ENCODE data around the gene POLG.

POLG gene

DNA sequence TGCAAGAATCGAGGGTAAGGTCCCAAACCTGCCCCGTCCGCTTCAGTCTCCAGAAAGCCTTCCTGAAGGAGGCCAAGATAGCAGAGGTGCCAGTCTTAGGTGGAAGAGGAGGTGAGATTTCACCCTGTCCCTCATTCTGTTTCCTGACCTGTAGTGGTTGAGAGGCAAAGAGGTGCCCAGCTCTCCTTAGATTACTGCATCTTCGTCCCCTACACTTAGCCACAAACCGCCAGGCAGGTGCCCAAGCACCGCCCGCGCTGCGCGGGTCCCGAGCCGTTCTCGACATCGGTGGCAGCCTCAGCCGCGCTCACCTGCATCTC lies 23.8 kb upstream of the POLG start:
- TF ChIP-seq POLR2A (IDR thresholded peaks at IDR 0.05; ENCODE audit: low read length) (no peak), GATA1 (IDR thresholded peaks at IDR 0.05; ENCODE audit: low read depth, low read length) (no peak)
- DNase-seq, result no peak

- DNase-seq, result peak in 1 of 2 experiments; percentile 9
- TF ChIP-seq GATA1 (IDR thresholded peaks at IDR 0.05; ENCODE audit: low read depth, low read length) (no peak), POLR2A (IDR thresholded peaks at IDR 0.05; ENCODE audit: low read length) (no peak)
Observed at GRCh38 chr15:89356634-89357298, 22.1 kb upstream of the POLG start.

- no peak for DNase-seq
- no peak for TF ChIP-seq GATA1 (IDR thresholded peaks at IDR 0.05; ENCODE audit: low read depth, low read length)
- TF ChIP-seq POLR2A (IDR thresholded peaks at IDR 0.05; ENCODE audit: low read length), result no peak
Observed at GRCh38 chr15:89353991-89354390, 19.4 kb upstream of the POLG start.

- no peak for DNase-seq
- no peak for TF ChIP-seq GATA1 (IDR thresholded peaks at IDR 0.05; ENCODE audit: low read depth, low read length)
- no peak for TF ChIP-seq POLR2A (IDR thresholded peaks at IDR 0.05; ENCODE audit: low read length)
Observed at GRCh38 chr15:89352476-89352875, 17.9 kb upstream of the POLG start.

DNA sequence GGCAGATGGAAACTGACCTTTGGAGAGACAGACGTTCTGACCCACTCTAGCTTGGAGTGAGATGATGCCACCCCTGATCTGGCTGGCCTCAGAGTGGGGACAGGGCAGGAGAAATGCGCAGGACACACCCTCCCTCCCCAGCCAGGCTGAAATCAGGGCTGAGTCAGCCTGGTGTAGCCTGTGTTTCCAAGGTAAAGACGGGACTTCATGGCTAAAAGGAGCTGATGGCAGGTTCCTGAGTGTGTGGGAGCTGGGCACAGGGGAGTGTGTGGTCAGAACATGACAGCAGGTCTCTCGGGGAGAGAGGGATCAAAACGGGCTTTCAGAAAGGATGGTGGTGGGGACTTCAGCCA lies 14.6 kb upstream of the POLG start:
- no peak for TF ChIP-seq GATA1 (IDR thresholded peaks at IDR 0.05; ENCODE audit: low read depth, low read length)
- no peak for TF ChIP-seq POLR2A (IDR thresholded peaks at IDR 0.05; ENCODE audit: low read length)
- DNase-seq, result no peak

DNA sequence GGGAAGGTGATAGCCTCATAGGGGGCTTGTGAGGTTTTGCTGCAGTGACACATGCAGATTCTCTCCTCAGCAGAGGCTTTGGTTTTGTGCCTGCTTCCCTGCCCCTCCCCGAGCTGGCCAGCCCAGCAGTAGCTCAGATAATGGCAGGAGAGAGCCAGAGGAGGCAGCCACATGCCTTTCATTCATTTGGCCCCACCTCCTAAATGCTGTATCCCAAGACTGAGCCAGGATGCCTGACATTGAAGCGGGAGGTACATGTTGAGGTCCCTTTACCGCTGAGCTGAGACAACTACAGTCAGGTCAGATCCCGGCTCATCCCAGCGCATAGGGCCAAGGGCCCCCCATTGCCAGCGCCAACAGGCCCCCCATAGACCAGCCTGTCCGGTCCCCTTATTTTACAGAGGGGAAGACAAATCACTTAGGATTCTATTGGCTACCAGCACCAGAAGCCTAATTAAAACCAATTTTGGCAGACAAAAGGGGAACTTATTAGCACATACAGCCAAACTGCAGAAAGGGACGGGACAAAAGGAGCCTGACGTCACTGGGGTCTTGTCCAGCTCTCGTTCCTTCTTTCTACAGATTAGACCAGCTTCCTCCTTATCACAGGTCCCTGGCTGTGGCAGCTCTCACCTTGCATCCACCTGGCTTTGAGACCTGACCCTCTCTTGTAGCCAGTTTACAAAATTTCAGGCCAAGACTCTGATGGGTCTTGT lies 12.1 kb upstream of the POLG start:
- no peak for TF ChIP-seq POLR2A (IDR thresholded peaks at IDR 0.05; ENCODE audit: low read length)
- TF ChIP-seq GATA1 (IDR thresholded peaks at IDR 0.05; ENCODE audit: low read depth, low read length), result no peak
- no peak for DNase-seq

DNA sequence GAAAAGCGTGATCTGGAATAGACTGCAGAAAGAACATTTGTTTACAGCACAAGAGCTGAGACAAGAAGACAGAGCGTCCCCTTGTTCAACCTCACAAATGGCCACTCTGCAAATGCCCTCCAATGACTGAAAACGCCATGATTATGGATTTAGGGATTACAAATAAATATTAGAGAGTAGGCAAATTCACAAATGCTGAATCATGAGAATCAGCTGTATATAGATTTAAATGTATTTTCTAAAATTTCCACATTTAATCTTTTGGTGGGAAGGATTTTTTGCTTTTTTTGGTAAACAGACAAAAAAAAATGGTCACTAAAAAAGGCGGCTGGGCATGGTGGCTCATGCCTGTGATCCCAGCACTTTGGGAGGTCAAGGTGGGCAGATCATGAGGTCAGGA lies 10.6 kb upstream of the POLG start:
- TF ChIP-seq POLR2A (IDR thresholded peaks at IDR 0.05; ENCODE audit: low read length) (no peak), GATA1 (IDR thresholded peaks at IDR 0.05; ENCODE audit: low read depth, low read length) (no peak)
- no peak for DNase-seq

DNA sequence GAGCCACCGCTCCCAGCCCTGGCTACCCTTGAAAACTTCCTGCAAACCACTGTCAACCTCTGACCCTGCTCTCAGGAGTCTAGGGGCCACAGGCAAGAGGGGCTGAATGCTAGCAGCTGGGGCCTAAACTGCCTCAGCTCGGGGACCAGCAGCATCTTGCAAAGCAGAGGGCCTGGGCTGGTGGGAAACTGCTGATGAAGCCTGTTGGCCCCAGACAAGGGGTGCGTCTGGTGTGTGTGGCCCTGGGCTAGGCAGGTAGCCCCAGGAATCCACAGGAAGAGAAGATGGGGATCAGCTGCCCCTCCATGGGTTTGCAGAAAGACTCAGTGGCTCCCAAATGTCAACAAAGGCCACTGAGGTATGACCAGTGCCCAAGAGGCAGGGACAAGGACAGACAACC lies 8.2 kb upstream of the POLG start:
- TF ChIP-seq GATA1 (IDR thresholded peaks at IDR 0.05; ENCODE audit: low read depth, low read length), result no peak
- TF ChIP-seq POLR2A (IDR thresholded peaks at IDR 0.05; ENCODE audit: low read length), result no peak
- no peak for DNase-seq

DNA sequence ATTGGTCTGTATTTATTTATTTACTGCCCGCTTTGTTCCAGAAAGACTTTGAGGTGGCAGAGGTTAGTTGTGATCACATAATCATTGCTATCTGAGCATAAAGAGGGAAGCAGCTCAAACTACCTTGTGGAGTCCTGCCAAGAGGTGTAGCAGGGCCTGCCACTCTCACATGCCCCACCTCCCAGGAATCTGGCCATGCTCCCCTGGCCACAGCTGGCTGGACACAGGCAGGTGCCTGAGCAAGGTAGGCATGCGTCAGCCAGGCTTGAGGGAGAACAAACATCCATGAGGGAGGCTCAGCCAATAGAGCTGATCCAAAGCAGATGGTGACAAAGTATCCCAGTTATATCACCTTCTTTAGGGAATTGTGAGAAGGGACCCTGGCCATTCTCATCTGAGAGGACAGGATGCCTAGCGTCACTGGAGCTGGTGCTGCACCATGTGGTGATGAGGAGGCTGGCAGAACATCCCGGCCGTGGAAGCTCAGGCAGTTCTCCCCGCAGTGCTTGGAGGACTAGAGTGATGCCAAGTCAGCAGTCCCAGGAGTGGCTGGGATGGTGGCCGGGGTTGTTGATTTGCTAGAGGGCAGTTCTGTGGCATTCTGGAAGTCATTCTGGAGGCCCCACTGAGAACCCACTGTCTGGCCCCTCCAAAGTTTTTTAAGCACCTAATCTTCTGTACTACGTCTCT lies 6.8 kb upstream of the POLG start:
- TF ChIP-seq POLR2A (IDR thresholded peaks at IDR 0.05; ENCODE audit: low read length) (no peak), GATA1 (IDR thresholded peaks at IDR 0.05; ENCODE audit: low read depth, low read length) (no peak)
- no peak for DNase-seq

DNA sequence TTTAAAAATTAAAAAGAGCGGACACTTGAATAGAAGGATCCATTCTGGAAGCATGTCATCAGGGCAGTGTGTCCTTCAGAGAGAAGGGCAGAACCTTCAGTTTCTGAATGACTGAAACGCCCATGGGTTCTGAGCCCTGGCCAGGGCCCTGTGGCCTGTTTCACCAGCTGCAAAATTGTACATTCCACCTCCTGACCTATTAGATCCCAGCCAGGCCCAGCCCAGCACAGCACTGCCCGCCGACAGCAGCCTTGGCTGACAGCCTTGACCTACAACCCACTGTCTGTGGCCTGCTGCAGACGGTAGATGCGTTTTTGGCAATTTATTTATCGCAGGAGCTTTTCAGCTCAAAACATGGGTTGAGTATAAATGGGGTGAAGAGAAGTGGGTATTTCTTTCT lies 5.9 kb upstream of the POLG start:
- no peak for DNase-seq
- TF ChIP-seq POLR2A (IDR thresholded peaks at IDR 0.05; ENCODE audit: low read length) (no peak), GATA1 (IDR thresholded peaks at IDR 0.05; ENCODE audit: low read depth, low read length) (no peak)

- no peak for DNase-seq
- TF ChIP-seq GATA1 (IDR thresholded peaks at IDR 0.05; ENCODE audit: low read depth, low read length) (no peak), POLR2A (IDR thresholded peaks at IDR 0.05; ENCODE audit: low read length) (no peak)
Observed at GRCh38 chr15:89338036-89338435, 3.4 kb upstream of the POLG start.

DNA sequence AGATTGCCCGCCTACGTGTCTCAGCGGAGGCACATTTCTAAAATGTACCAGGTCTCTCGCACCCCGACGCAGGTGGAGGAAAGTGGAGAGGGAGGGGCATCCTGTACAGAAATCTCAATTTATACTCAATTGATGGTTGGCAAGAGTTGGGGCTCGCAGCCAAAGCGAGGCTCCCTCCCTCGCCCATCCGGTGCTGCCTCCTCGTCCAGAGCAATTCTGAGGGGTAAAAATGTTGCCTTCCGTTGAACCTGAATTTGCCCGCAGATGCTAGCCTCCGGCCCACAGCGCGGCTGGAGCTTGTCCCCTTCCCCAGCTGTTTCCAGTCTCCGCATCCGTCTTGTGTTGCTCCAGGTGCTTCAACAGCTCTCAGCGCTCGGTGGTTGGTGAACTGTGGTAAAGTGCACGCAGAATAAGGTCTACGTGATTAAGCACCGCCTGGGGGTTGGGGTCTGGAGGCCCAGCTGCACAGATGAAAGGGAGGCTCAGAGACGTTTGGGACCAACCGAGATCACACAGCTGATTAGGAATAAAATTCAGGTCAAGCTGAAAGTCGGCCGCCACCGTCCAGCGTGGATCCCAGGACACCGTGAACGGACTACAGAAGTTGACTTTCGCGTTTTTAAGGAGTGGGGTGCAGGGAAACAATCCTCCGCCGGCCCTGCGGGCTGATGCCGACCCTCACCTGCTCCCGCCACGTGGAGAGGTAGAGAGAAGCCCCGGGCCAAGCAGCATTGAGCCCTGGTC lies 846 bp upstream of the POLG start:
- DNase-seq, result no peak
- TF ChIP-seq GATA1 (IDR thresholded peaks at IDR 0.05; ENCODE audit: low read depth, low read length) (no peak), POLR2A (IDR thresholded peaks at IDR 0.05; ENCODE audit: low read length) (no peak)

- no peak for TF ChIP-seq GATA1 (IDR thresholded peaks at IDR 0.05; ENCODE audit: low read depth, low read length)
- DNase-seq, result no peak
Observed at GRCh38 chr15:89333959-89334509, 590 bp downstream of the POLG start.

All from erythroblast (primary cell).